ENCODE measurements around the gene CIAO2A. TPM values are rescaled to one million over a fixed set of nuclear protein-coding genes. Genes with fewer than 3 reads are reported as not detected.
"Not testable (repeated sequence)": the region's sequence is repeated elsewhere in the genome, so short reads cannot be mapped to it uniquely, and the experiment has no call there.

Gene CIAO2A
- total RNA-seq, 4 donors from 2014 or later = 104 to 144 (median 129) TPM

DNA sequence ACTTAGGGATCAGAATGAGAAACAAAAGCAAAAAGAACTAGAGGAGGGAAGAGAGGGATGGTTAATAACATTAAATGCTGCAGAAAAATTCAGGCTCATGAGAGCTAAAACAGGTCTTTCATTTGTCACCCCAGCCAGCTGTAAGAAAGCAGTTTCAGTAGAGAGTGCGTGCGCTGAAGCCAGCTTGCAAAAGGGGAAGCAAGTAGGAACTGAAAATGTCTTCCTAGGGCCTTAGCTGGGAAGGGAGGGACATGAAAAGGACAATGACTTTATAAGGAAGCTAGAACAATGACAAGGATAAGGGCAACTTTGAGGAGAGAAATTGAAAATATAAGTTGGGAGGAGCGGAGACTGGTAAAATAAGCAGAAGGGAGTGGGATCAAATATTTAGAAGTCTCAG, 3.1 kb downstream of the CIAO2A start:
- Histone ChIP-seq H3K27ac (peak overlapping the region; percentile 61 to 80 (median 72)), H3K9me3 (no peaks in the 10 kb centered on the region), H3K36me3 (peaks cover 4 to 13% of the 10 kb centered on the region in 2 donors), H3K4me3 (replicated peaks in 1 of 3) (no peak overlapping the region), H3K4me1 (peaks cover 15 to 49% of the 10 kb centered on the region in 2 donors), H3K27me3 (no peaks in the 10 kb centered on the region)
- 95 to 99% methylated on average over 3 of the region's 3 CpGs for WGBS, 2 donors
- DNase-seq = no peak
- TF ChIP-seq POLR2A (IDR thresholded peaks at IDR 0.05) = no peak
- TF ChIP-seq CTCF (IDR thresholded peaks at IDR 0.05) = no peak
- intact Hi-C loops (cut with DNase I) = no loop called here

- Histone ChIP-seq H3K4me1 (peaks cover 15 to 41% of the 10 kb centered on the region in 2 donors), H3K27ac (peak overlapping the region; percentile 61 to 80 (median 72)), H3K4me3 (replicated peaks in 1 of 3) (no peak overlapping the region), H3K27me3 (no peaks in the 10 kb centered on the region), H3K9me3 (no peaks in the 10 kb centered on the region), H3K36me3 (peaks cover 7 to 19% of the 10 kb centered on the region in 2 donors)
- DNase-seq = peak; percentile 70 to 77
- intact Hi-C loops (cut with DNase I) = no loop called here
- TF ChIP-seq CTCF (IDR thresholded peaks at IDR 0.05) (no peak), POLR2A (IDR thresholded peaks at IDR 0.05) (peak in 1 of 2 donors; percentile 23)
- 60 to 73% methylated on average over 12 of the region's 12 CpGs for WGBS, 2 donors
Observed at GRCh38 chr15:64089543-64090280, 3.9 kb downstream of the CIAO2A start.

DNA sequence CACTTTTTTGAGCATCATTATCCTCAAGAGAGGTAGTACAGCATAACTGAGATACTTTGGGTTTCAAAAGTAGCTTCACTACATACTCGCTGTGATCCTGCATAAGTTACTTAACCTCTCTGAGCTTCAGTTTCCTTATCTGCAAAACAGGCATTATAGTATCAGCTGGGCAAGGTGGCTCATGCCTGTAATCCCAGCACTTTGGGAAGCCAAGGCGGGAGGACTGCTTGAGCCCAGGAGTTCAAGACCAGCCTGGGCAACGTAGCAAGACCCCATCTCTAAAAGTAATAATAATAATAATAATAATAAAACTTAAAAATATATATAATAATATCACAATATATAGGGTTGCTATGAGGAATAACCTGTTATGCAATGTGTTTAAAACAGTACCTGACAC, 10.9 kb downstream of the CIAO2A start:
- intact Hi-C loops (cut with DNase I) = no loop called here
- Histone ChIP-seq H3K27me3 (no peaks in the 10 kb centered on the region), H3K9me3 (no peaks in the 10 kb centered on the region), H3K4me1 (no peaks in the 10 kb centered on the region), H3K4me3 (replicated peaks in 1 of 3) (no peak overlapping the region), H3K27ac (no peak overlapping the region), H3K36me3 (peaks cover 15 to 25% of the 10 kb centered on the region in 2 donors)
- no peak for DNase-seq
- WGBS, 2 donors = 63 to 65% methylated on average over 3 of the region's 3 CpGs
- TF ChIP-seq POLR2A (IDR thresholded peaks at IDR 0.05) = no peak
- TF ChIP-seq CTCF (IDR thresholded peaks at IDR 0.05) = no peak

GRCh38 chr15:64073496-64073895, 20.1 kb downstream of the CIAO2A start:
- intact Hi-C loops (cut with DNase I); H3K36me3 ChIP-seq; H3K27ac ChIP-seq; H3K4me3 ChIP-seq (replicated peaks in 1 of 3); DNase-seq; H3K27me3 ChIP-seq; H3K9me3 ChIP-seq: not testable (repeated sequence)
- peaks cover 0 to 18% of the 10 kb centered on the region in 2 donors for H3K4me1 ChIP-seq
- WGBS, 2 donors = 98 to 100% methylated on average over 2 of the region's 2 CpGs

- H3K27ac ChIP-seq = peak overlapping the region in 1 of 3 donors; percentile 1
Observed at GRCh38 chr15:64072812-64073211, 20.8 kb downstream of the CIAO2A start.

More at GRCh38 chr15:64072812-64073211, 20.8 kb downstream of the CIAO2A start:
- H3K36me3 ChIP-seq = peaks cover 2 to 4% of the 10 kb centered on the region in 2 donors
- H3K27me3 ChIP-seq = no peaks in the 10 kb centered on the region
- DNase-seq = no peak
- TF ChIP-seq CTCF (IDR thresholded peaks at IDR 0.05) (no peak), POLR2A (IDR thresholded peaks at IDR 0.05) (no peak)
- no peak overlapping the region for H3K4me3 ChIP-seq (replicated peaks in 1 of 3)
- no peaks in the 10 kb centered on the region for H3K9me3 ChIP-seq
- intact Hi-C loops (cut with DNase I) = no loop called here
- H3K4me1 ChIP-seq = peaks cover 0 to 19% of the 10 kb centered on the region in 2 donors
- 94% methylated on average over 2 of the region's 2 CpGs for whole genome bisulfite sequencing, 2 donors

All from thyroid gland (tissue), 4 donors.